Measurements from ENCODE around the gene IPO11.
"Not testable (repeated sequence)": the region's sequence is repeated elsewhere in the genome, so short reads cannot be mapped to it uniquely, and the experiment has no call there.

Gene IPO11

DNA sequence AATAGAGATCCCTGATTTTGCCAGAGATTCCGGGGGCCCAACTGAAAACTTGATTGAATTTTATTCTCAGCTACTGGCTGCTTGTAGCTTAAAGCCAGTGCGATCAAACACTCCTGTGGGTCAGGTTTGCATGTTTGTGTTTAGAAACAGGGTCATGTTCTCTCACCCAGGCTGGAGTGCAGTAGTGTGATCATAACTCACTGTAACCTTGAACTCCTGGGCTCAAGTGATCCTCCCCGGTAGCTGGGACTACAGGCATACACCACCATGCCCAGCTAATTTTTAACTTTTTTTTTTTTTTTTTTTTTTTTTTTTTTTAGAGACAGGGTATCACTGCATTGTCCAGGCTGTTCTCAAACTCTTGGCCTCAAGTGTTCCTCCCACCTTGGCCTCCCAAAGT lies 232.7 kb downstream of the IPO11 start:
- no peak for DNase-seq (ENCODE audit: low read depth in 2 of 2)

DNA sequence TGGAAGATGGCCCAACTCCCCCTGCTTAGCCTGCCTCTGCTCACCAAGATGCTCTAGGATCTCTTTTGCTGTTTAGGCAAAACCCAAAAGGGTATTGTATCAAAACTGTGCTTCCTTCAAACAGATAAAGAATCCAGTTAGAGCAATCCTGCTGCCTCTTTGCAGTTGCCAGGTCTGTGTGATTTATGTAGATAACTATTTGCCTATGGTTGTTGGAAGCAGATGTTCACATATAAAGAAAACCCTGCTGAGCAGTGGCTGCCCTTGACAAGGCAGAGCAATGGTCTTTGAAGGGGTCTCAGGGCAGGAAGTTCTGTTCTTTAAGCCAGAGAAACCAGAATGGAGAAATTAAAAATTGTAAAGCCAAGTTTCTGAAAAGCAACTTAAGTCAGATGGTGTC lies 234.7 kb downstream of the IPO11 start:
- DNase-seq (ENCODE audit: low read depth in 2 of 2), result no peak

DNA sequence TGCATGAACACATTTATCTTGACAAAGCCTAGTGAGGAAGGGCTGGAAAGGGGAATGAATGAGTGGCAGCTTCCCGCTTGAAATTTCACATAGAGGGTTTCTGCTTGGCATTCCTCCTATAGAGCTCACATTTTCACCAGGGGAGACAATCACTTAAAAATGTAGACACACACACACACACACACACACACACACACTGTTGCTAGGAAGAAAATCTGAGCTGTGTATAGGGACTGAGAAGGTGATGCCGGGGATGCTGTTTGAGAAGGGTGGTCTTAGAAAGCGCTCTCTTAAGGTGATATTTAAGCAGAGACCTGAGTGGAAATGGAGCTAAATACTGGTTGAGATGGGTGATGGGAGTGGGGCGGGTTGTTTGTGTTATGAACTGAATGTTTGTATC lies 236.5 kb downstream of the IPO11 start:
- DNase-seq (ENCODE audit: low read depth in 2 of 2), result no peak

DNA sequence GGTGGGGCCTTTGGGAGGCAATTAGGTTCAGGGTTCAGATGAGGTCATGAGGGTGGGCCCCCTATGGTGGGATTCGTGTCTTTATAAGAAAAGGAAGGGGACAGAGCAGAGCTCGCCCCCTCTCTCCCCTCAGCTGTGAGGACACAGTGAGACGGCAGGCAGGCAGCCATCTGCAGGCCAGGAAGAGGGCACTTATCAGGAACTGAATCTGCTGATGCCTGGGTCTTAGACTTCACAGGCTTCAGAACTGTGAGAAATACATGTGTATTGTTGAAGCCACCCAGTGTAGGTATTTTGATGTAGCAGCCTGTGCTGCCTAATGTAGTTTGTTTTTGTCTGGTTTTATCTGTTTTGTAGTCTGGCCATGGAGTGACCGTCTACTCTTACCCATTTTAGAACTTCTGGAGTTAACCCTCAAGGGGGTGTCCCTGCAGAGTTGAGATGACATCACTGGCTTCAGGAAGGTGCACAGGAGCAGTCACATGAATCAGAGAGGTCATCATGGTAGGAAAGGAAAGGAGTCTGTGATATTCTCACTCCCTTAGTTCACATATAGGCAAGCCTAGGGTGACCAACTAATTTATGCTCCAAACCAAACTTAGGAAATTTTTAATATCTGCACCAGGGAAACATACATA lies 237.0 kb downstream of the IPO11 start:
- no peak for DNase-seq (ENCODE audit: low read depth in 2 of 2)

DNA sequence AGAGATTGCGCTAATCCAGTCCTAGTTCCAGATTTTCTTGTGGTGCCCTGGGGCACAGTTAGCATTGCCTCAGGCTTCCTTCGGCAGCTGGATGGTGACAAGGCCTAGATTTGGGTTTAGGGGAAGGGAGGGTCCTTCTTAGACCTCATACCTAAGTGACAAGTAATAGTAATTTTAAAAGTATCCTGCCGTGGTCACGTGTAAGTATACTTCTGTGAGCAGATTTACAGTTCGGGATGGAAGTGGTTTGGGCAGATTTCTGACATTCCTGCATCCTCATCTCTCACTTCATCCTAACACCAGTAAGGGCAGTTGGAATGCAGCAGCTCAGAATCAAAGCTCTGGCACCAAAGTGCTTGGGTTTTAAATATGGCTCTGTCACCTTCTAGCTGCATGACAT lies 237.6 kb downstream of the IPO11 start:
- DNase-seq (ENCODE audit: low read depth in 2 of 2), result no peak

DNA sequence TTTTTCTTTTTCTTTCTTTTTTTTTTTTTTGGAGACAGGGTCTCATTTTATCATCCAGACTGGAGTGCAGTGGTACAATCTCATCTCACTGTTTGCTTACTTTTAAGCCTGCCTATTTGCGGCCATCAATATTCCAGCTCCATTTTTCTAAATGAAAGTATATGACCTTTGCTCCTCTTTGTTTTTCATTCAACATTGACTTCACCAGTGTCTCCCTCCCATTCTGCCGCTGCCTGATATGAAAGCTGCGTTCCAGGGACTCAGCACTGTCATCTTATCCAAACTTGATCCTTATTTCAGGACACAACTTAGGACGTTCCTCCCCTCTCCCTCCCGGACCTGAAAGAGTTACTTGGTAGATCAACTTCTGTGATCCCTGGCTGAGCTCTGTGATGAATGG lies 239.7 kb downstream of the IPO11 start:
- DNase-seq (ENCODE audit: low read depth in 2 of 2), result no peak

DNA sequence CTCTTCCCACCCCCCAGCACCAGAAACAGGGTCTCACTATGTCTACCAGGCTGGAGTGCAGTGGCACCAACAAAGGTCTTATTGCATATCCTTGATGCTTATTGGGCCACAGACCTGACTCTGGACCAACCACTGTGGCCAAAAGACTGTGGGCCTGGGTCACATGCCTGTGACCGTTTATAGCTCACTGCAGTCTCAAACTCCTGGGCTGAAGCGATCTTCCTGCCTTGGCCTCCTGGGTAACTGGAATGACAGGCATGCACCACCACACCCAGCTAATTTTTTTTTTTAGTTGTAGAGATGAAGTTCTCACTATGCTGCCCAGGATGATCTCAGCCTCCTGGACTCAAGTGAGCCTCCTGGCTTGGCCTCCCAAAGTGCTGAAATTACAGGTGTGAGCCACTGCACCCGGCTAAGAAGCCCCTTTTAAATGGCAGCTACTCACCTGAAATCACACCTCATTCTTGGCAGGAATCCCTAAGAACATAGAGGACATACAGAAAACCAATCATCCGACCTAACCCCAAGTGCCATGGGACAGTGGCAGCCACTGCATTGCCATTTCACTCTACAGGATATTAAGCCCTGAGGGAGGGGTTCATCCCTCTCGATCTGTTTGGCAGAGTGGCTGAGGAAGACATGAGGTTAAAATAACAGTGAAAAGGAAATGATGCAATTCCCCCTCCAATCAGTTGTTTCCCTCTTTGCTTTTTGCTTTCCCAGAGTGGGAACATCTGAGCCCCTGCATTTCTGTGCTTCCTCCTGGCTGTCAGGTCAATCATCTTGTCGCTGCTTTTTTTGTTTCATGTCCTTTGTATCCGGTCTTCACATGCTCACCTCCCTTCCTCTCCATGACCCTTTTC lies 240.7 kb downstream of the IPO11 start:
- no peak for DNase-seq (ENCODE audit: low read depth in 2 of 2)

DNA sequence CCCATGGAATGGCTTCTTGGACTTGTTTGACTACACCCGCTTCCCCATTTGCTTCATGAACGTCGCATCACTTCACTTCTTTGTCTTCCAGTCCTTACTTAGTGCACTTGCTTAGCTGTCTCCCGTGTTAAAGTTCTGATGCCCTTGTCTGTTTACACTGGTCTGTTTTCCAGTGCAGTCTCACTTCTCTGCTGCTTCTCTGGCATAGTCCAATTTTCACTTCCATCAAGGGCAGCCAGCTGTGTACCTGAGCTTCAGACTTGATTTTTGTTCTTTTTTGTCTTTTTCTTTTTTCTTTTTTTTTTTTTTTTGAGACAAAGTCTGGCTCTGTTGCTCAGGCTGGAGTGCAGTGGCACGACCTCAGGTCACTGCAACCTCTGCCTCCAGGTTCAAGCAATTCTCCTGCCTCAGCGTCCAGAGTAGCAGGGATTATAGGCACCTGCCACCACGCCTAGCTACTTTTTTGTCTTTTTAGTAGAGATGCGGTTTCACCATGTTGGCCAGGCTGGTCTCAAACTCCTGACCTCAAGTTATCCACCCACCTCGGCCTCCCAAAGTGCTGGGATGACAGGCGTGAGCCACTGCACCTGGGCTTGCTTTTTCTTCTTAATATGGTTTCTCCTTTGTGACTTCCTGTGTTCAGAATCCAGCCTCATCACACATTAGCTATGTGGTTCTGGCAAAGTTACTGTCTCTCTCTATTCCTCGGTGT lies 241.5 kb downstream of the IPO11 start:
- DNase-seq (ENCODE audit: low read depth in 2 of 2), result no peak

DNA sequence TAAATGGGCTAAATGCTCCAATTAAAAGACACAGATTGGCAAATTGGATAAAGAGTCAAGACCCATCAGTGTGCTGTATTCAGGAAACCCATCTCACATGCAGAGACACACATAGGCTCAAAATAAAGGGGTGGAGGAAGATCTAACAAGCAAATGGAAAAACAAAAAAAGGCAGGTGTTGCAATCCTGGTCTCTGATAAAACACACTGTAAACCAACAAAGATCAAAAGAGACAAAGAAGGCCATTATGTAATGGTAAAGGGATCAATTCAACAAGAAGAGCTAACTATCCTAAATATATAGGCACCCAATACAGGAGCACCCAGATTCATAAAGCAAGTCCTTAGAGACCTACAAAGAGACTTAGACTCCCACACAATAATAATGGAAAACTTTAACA lies 245.2 kb downstream of the IPO11 start:
- DNase-seq (ENCODE audit: low read depth in 2 of 2), result not testable (repeated sequence)

DNA sequence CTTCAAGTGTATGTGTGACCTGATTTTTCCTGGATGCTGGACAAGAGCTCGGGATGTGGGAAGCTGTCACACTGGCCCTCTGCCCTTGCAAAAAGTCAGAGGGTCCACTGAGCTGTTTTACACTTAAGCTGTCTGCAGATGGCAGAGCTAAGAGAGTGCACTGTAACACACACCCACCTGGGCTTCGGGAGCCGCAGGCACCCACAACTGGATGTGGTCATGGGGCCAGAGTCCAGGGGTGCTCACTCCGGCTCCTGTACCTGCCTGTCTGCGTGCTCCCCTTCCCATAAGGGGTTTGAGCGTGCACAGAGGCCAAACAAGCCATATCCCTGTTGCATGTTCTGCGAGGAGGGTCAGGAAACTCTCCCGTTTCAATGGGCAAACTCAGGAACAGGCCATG lies 248.6 kb downstream of the IPO11 start:
- DNase-seq (ENCODE audit: low read depth in 2 of 2), result no peak

DNA sequence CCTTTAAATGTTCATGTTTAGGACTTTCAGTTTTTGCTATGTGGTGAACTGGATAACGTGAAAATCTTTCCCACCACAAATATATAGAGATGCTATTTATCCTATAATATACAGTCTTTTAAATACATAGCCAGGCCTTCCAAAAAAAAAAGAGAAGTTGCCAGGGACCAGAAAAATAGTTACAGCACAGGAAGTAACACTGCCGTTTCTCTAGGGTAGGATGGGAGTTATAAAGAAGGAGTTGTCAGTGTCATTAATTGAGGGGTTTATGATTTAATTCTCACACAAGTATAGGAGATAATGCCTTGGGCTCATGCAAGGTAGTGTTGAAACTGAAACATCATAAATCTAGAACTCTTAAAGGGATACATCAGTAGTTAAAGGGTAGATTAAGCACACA lies 250.0 kb downstream of the IPO11 start:
- no peak for DNase-seq (ENCODE audit: low read depth in 2 of 2)

DNA sequence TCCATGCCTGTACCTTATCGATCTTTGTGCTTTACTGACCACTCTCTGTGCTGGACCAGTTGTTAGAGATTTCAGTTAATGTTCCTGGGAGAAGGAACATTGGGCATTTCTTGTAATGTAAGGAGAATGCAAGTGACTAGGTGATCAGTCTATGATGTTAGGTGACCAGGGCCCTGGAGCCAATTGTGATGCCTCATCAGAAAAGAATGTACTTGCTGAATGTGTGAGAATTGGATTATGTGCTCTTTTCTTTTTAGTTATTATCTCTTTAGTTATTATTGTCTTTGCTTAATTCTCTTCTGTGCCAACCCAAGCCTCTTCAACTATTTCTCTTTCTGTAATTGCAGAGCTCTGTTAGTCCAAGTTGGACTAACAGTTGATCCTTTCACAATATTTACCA lies 258.9 kb downstream of the IPO11 start:
- no peak for DNase-seq (ENCODE audit: low read depth in 2 of 2)

DNA sequence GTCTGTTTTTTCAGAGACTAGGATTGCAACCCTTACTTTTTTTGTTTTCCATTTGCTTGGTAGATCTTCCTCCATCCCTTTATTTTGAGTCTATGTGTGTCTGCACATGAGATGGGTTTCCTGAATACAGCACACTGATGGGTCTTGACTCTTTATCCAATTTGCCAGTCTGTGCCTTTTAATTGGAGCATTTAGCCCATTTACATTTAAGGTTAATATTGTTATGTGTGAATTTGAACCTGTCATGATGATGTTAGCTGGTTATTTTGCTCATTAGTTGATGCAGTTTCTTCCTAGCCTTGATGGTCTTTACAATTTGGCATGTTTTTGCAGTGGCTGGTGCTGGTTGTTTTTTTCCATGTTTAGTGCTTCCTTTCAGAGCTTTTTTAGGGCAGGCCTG lies 264.0 kb downstream of the IPO11 start:
- not testable (repeated sequence) for DNase-seq (ENCODE audit: low read depth in 2 of 2)
